CD4-positive, alpha-beta T cell (primary cell): ENCODE measurements around the gene TIAM1. TPM values are rescaled to one million over a fixed set of nuclear protein-coding genes. Genes with fewer than 3 reads are reported as not detected.
A peak's percentile ranks its signal among the peaks of the same experiment; 100 is the strongest.

Experiments
- ATAC-seq: fragments of 200-7000 bp; cut with Tn5 transposase; one replicate; pipeline ENCODE4 v1.10.0; 2022; ENCODE audit warnings: mild to moderate bottlenecking; ENCODE audit not compliant: poor library complexity
- CTCF ChIA-PET: fragments of 350-600 bp; sonication (Branson Sonifier 250); formaldehyde crosslinking; loops from one replicate; lab custom pipeline; 2021; ENCODE audit warnings: antibody characterized with exemption, inconsistent platforms; lab: Charles Lee
- POLR2A ChIA-PET: fragments of 350-600 bp; sonication (Branson Sonifier 250); formaldehyde crosslinking; loops from one replicate; lab custom pipeline; 2021; ENCODE audit warnings: antibody characterized with exemption, inconsistent platforms; lab: Charles Lee
- DNase-seq, 14 experiments: peaks; one replicate each; pipeline ENCODE4 v3.0.0-alpha.2; 2013 to 2020; ENCODE audit warnings: mixed read lengths in 2 of 14
- H3K27ac ChIP-seq, 2 donors: one replicate each; pipeline versions ENCODE4 v1.5.1 to v1.7.0; 2013; ENCODE audit warnings: low read length in 2 of 2, low read depth in 1 of 2, mild to moderate bottlenecking in 1 of 2
- H3K27me3 ChIP-seq, 2 experiments: 1 replicate in 1 of 2; 2 replicates in 1 of 2; pipeline versions ENCODE4 v1.6.1 to v1.7.0; 2013; ENCODE audit warnings: low read length in 2 of 2, control low read depth in 1 of 2, mild to moderate bottlenecking in 1 of 2, moderate library complexity in 1 of 2; ENCODE audit not compliant: insufficient read depth in 2 of 2, control insufficient read depth in 1 of 2
- H3K36me3 ChIP-seq: one replicate; pipeline ENCODE4 v1.6.1; 2013; ENCODE audit warnings: low read length, control low read depth; ENCODE audit not compliant: insufficient read depth
- H3K4me1 ChIP-seq: one replicate; pipeline ENCODE4 v1.6.1; 2013; ENCODE audit warnings: low read length, control low read depth; ENCODE audit not compliant: insufficient read depth
- H3K4me3 ChIP-seq: one replicate; pipeline ENCODE4 v1.5.1; 2013; ENCODE audit warnings: mild to moderate bottlenecking, low read length, moderate library complexity
- H3K9me3 ChIP-seq, 2 experiments: 1 replicate in 1 of 2; 2 replicates in 1 of 2; pipeline versions ENCODE4 v1.6.1 to v1.7.0; 2013; ENCODE audit warnings: low read length in 2 of 2, mild to moderate bottlenecking in 2 of 2, control low read depth in 1 of 2, moderate library complexity in 1 of 2; ENCODE audit not compliant: control insufficient read depth in 1 of 2, insufficient read depth in 1 of 2
- H3K27ac Mint-ChIP-seq: one replicate; pipeline ENCODE4 v1.8.0; 2020; ENCODE audit warnings: mixed read lengths
- H3K27me3 Mint-ChIP-seq: one replicate; pipeline ENCODE4 v1.8.0; 2021; ENCODE audit warnings: mixed read lengths
- H3K36me3 Mint-ChIP-seq: one replicate; pipeline ENCODE4 v1.8.0; 2021; ENCODE audit warnings: low read depth, mixed read lengths
- H3K4me1 Mint-ChIP-seq: one replicate; pipeline ENCODE4 v1.8.0; 2021; ENCODE audit warnings: low read depth, mixed read lengths
- H3K4me3 Mint-ChIP-seq: one replicate; pipeline ENCODE4 v1.8.0; 2020; ENCODE audit warnings: mild to moderate bottlenecking, mixed read lengths
- H3K9me3 Mint-ChIP-seq: one replicate; pipeline ENCODE4 v1.8.0; 2020; ENCODE audit warnings: mixed read lengths
- CTCF ChIP-seq: fragments of 200-600 bp; IDR thresholded peaks from one replicate; pipeline ENCODE4 v1.8.0; 2022; ENCODE audit warnings: antibody characterized with exemption, mild to moderate bottlenecking
- intact Hi-C, 2 experiments: fragments of 100-400 bp; cut with DNase I in 1 of 2; cut with micrococcal nuclease in 1 of 2; formaldehyde crosslinking; loops; one replicate each; pipeline versions ENCODE4 v1.15.1 to v1.9.0; 2023 to 2025; cut with DNase I, micrococcal nuclease
- total RNA-seq, 174 experiments: library from RNA in 2 of 174; stranded (reverse) in 2 of 174; gene quantifications; one replicate each; pipeline ENCODE4 v1.2.3 and lab custom pipeline; 2021 to 2026

Gene TIAM1
- total RNA-seq, 2 experiments from 2014 or later = 39.6 to 39.8 TPM

DNA sequence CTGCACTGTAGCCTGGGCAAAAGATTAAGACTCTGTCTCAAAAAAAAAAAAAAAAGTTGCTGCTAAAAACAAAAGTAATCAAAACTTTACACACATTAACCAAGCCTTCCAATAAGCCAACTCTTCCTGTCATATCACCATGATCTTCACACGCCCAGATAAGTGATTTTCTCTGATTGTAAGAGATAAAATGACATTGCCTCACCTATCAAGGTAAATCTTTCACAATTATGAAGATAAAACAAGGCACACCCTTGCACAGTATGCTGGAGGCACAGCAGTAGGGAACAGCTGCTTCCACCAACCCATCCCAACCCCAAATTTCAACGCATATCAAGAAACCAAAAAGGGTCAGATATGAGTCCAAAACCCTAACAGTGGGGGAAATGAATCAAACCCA, 8.8 kb upstream of the TIAM1 start:
- CTCF ChIA-PET = no interaction called here
- DNase-seq (peak in 3 of 14 experiments; percentile 33 to 51 (median 42)), ATAC-seq (no peak)
- POLR2A ChIA-PET = interaction anchor here (3.2 kb wide), 1 partner anchor 9 kb away, joined by 12 read pairs; the partner anchor contains the start of gene TIAM1
- Histone ChIP-seq H3K27me3 (no peaks in the 10 kb centered on the region), H3K36me3 (no peaks in the 10 kb centered on the region), H3K27ac (no peak overlapping the region), H3K4me3 (no peak overlapping the region), H3K9me3 (no peaks in the 10 kb centered on the region), H3K4me1 (peaks cover 37% of the 10 kb centered on the region)
- H3K4me1 Mint-ChIP-seq = peaks cover 42% of the 10 kb centered on the region
- H3K27me3 Mint-ChIP-seq = no peaks in the 10 kb centered on the region
- H3K27ac Mint-ChIP-seq = peak overlapping the region; percentile 23
- H3K36me3 Mint-ChIP-seq = no peaks in the 10 kb centered on the region
- H3K4me3 Mint-ChIP-seq = no peak overlapping the region
- H3K9me3 Mint-ChIP-seq = peaks cover 3% of the 10 kb centered on the region
- intact Hi-C loops = loop anchor here in 1 of 2 experiments (5.0 kb wide), 2 partner anchors 44 to 154 kb away; no protein-coding TSS in a partner anchor
- TF ChIP-seq CTCF = no peak

DNA sequence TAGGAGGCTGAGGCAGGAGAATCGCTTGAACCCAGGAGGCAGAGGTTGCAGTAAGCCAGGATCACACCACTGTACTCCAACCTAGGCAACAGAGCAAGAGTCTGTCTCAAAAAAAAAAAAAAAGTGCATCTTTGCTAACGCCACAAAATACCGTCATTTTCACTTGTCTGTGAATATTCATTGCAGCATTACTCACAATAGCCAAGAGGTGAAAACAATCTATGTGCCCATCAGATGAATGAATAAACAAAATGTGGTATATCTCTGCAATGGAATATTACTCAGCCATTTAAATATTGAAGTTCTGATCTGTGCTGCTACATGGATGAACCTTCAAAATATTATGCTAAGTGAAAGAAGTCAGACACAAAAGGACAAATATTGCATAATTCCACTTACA, 7.9 kb upstream of the TIAM1 start:
- CTCF ChIA-PET = no interaction called here
- POLR2A ChIA-PET = interaction anchor here (0.6 to 3.2 kb wide), 3 partner anchors 9 to 46 kb away, joined by 3 to 12 read pairs (median 3); partner anchors contain the start of gene TIAM1
- Histone ChIP-seq H3K27ac (no peak overlapping the region), H3K4me1 (peaks cover 37% of the 10 kb centered on the region), H3K4me3 (no peak overlapping the region), H3K36me3 (no peaks in the 10 kb centered on the region), H3K9me3 (no peaks in the 10 kb centered on the region), H3K27me3 (no peaks in the 10 kb centered on the region)
- peaks cover 3% of the 10 kb centered on the region for H3K9me3 Mint-ChIP-seq
- peak overlapping the region; percentile 44 for H3K27ac Mint-ChIP-seq
- H3K4me3 Mint-ChIP-seq = no peak overlapping the region
- H3K36me3 Mint-ChIP-seq = no peaks in the 10 kb centered on the region
- H3K4me1 Mint-ChIP-seq = peaks cover 49% of the 10 kb centered on the region
- TF ChIP-seq CTCF = no peak
- no peaks in the 10 kb centered on the region for H3K27me3 Mint-ChIP-seq
- intact Hi-C loops = loop anchor here in 1 of 2 experiments (5.0 kb wide), 2 partner anchors 45 to 155 kb away; no protein-coding TSS in a partner anchor
- DNase-seq (no peak), ATAC-seq (no peak)

DNA sequence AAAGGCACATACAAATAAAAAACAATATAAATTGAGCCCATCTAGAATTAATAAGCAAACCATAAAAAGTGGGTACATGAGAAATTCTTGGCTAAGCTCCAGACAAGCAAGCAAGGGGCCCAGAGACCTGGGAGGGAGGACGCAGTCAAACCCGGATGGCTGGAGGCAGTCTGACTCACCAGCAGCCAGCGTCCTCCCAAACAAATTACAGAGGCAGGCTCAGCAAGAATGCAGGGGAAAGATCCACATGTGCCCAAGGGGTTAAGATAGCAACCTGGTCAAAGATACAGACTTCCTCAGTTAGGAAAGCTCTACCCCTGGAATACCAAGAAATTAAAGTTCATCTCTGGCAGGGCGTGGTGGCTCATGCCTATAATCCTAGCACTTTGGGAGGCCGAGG, 7.4 kb upstream of the TIAM1 start:
- H3K4me1 Mint-ChIP-seq = peaks cover 49% of the 10 kb centered on the region

More for the DNA sequence above, 7.4 kb upstream of the TIAM1 start:
- TF ChIP-seq CTCF = no peak
- H3K36me3 ChIP-seq = no peaks in the 10 kb centered on the region
- Mint-ChIP-seq H3K9me3 (peaks cover 3% of the 10 kb centered on the region), H3K4me3 (no peak overlapping the region), H3K27ac (peak overlapping the region; percentile 44), H3K36me3 (no peaks in the 10 kb centered on the region), H3K27me3 (no peaks in the 10 kb centered on the region)
- no peak overlapping the region for H3K27ac ChIP-seq
- DNase-seq = no peak
- no peaks in the 10 kb centered on the region for H3K9me3 ChIP-seq
- intact Hi-C loops = loop anchor here in 1 of 2 experiments (5.0 kb wide), 2 partner anchors 46 to 156 kb away; no protein-coding TSS in a partner anchor
- peaks cover 34% of the 10 kb centered on the region for H3K4me1 ChIP-seq
- ChIA-PET POLR2A (interaction anchor here (0.6 kb wide), 1 partner anchor 46 kb away, joined by 3 read pairs; no protein-coding TSS in a partner anchor), CTCF (no interaction called here)
- no peak overlapping the region for H3K4me3 ChIP-seq
- H3K27me3 ChIP-seq = no peaks in the 10 kb centered on the region
- ATAC-seq = no peak
